KMS-11 (cell line): ENCODE results near the gene CYB5B.

Experiments
- H2AFZ ChIP-seq: fragments of 200-600 bp; sonication (generic); 2 replicates; pipeline ENCODE4 v1.6.1; 2016; ENCODE audit warnings: antibody characterized with exemption, mixed run types, low read depth
- H3K27ac ChIP-seq: fragments of 200-600 bp; sonication (generic); 2 replicates; pipeline ENCODE4 v1.6.1; 2016; ENCODE audit warnings: mild to moderate bottlenecking, mixed run types
- H3K27me3 ChIP-seq: fragments of 200-600 bp; sonication (generic); 2 replicates; pipeline ENCODE4 v1.6.1; 2017; ENCODE audit warnings: mild to moderate bottlenecking, low read depth, mixed run types, moderate library complexity; ENCODE audit not compliant: insufficient read depth
- H3K36me3 ChIP-seq: fragments of 200-600 bp; sonication (generic); 2 replicates; pipeline ENCODE4 v1.6.1; 2017; ENCODE audit warnings: mild to moderate bottlenecking, mixed run types; ENCODE audit not compliant: insufficient read depth
- H3K4me1 ChIP-seq: fragments of 200-600 bp; sonication (generic); 2 replicates; pipeline ENCODE4 v1.6.1; 2016; ENCODE audit warnings: mild to moderate bottlenecking, low read depth, mixed run types; ENCODE audit not compliant: poor library complexity, severe bottlenecking
- H3K4me2 ChIP-seq: fragments of 200-600 bp; sonication (generic); 2 replicates; pipeline ENCODE4 v1.7.0; 2016; ENCODE audit warnings: mild to moderate bottlenecking, mixed run types
- H3K4me3 ChIP-seq: fragments of 200-600 bp; sonication (generic); IDR thresholded peaks from 2 replicates; pipeline ENCODE4 v1.6.1; 2017; ENCODE audit warnings: low read depth, low read length, mixed read lengths; ENCODE audit not compliant: insufficient read depth
- H3K79me2 ChIP-seq: fragments of 200-600 bp; sonication (generic); 2 replicates; pipeline ENCODE4 v1.6.1; 2016; ENCODE audit warnings: low read depth, mixed run types; ENCODE audit not compliant: insufficient read depth
- H3K9ac ChIP-seq: fragments of 200-600 bp; sonication (generic); 2 replicates; pipeline ENCODE4 v1.6.1; 2016; ENCODE audit warnings: mild to moderate bottlenecking, mixed run types
- H4K20me1 ChIP-seq: fragments of 200-600 bp; sonication (generic); 2 replicates; pipeline ENCODE4 v1.6.1; 2016; ENCODE audit warnings: mild to moderate bottlenecking, mixed run types; ENCODE audit not compliant: insufficient read depth
- CTCF ChIP-seq: fragments of 200-600 bp; sonication (generic); conservative IDR thresholded peaks from 2 replicates; pipeline ENCODE4 v1.6.1; 2017; ENCODE audit warnings: low read depth, mild to moderate bottlenecking, antibody characterized with exemption, low read length, moderate library complexity, mixed read lengths

CYB5B gene

GRCh38 chr16:69381231-69381630 is 43.2 kb upstream of the CYB5B start:
- Histone ChIP-seq H3K9ac (no peak overlapping the region), H2AFZ (no peak overlapping the region), H3K4me1 (peaks cover 13% of the 10 kb centered on the region), H3K27ac (no peak overlapping the region), H3K4me2 (no peak overlapping the region), H3K79me2 (peaks cover 29% of the 10 kb centered on the region), H3K27me3 (no peaks in the 10 kb centered on the region), H4K20me1 (no peaks in the 10 kb centered on the region), H3K4me3 (no peak overlapping the region), H3K36me3 (no peaks in the 10 kb centered on the region; the same call in 1 of the 2 replicates)
- no peak for TF ChIP-seq CTCF

- H3K36me3 ChIP-seq = no peaks in the 10 kb centered on the region; the same call in 1 of the 2 replicates
- H3K4me2 ChIP-seq = no peak overlapping the region
- H3K27me3 ChIP-seq = no peaks in the 10 kb centered on the region
- H3K27ac ChIP-seq = no peak overlapping the region
- H3K4me1 ChIP-seq = peaks cover 17% of the 10 kb centered on the region
- no peak overlapping the region for H3K4me3 ChIP-seq
- no peak overlapping the region for H2AFZ ChIP-seq
- peaks cover 29% of the 10 kb centered on the region for H3K79me2 ChIP-seq
- no peak for TF ChIP-seq CTCF
- no peak overlapping the region for H3K9ac ChIP-seq
- H4K20me1 ChIP-seq = no peaks in the 10 kb centered on the region
Observed at GRCh38 chr16:69382421-69382820, 42.0 kb upstream of the CYB5B start.

- peak overlapping the region; percentile 85 for H3K9ac ChIP-seq
- H3K27me3 ChIP-seq = no peaks in the 10 kb centered on the region
- peak overlapping the region; percentile 59 for H3K27ac ChIP-seq
- peak overlapping the region; percentile 100 for H3K4me2 ChIP-seq
- peak overlapping the region; percentile 50; the same call in 1 of the 2 replicates for H2AFZ ChIP-seq
- peaks cover 29% of the 10 kb centered on the region for H3K79me2 ChIP-seq
- H3K4me1 ChIP-seq = peaks cover 17% of the 10 kb centered on the region
- no peak for TF ChIP-seq CTCF
- H3K36me3 ChIP-seq = no peaks in the 10 kb centered on the region; the same call in 1 of the 2 replicates
- H4K20me1 ChIP-seq = no peaks in the 10 kb centered on the region
- no peak overlapping the region for H3K4me3 ChIP-seq
Observed at GRCh38 chr16:69384974-69385373, 39.4 kb upstream of the CYB5B start.

GRCh38 chr16:69386596-69386995 is 37.8 kb upstream of the CYB5B start:
- no peaks in the 10 kb centered on the region for H3K27me3 ChIP-seq
- H4K20me1 ChIP-seq = no peaks in the 10 kb centered on the region
- TF ChIP-seq CTCF = no peak
- H3K4me2 ChIP-seq = peak overlapping the region; percentile 46
- peaks cover 17% of the 10 kb centered on the region for H3K4me1 ChIP-seq
- no peak overlapping the region for H3K4me3 ChIP-seq
- no peak overlapping the region; the same call in 1 of the 2 replicates for H3K9ac ChIP-seq
- peak overlapping the region; percentile 93 for H2AFZ ChIP-seq
- no peak overlapping the region for H3K27ac ChIP-seq
- peaks cover 29% of the 10 kb centered on the region for H3K79me2 ChIP-seq
- no peaks in the 10 kb centered on the region; the same call in 1 of the 2 replicates for H3K36me3 ChIP-seq
